DMS 273 treated with DMSO at 0.1 percent for 48 hours (cell line): ENCODE data around the gene PWWP2B.

Experiments
- DNase-seq: peaks from one replicate; lab custom pipeline; 2025; lab: John Stamatoyannopoulos, UW

Gene PWWP2B

DNA sequence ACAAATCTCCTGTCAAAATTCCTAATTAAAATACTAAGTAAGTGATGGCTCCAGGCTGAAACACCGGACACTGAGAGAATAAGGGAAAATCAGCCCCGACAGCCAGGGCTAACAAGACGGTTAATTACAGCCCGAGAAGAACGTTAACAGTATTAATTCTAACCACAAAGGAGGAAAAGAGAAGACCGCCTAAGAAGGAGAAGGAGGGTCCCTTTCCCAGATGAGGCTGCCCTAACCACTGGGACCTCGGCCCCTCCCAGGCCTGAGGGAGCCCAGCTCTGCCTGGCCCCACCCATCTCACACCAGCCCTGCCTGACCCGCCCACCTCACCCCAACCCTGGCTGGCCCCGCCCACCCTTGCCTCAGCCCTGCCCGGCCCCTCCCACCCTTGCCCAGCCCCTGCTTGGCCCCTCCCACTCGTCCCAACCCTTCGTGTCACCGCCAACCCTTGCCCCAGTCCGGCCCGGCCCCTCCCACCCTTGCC lies 51.3 kb downstream of the PWWP2B start:
- no peak for DNase-seq

DNA sequence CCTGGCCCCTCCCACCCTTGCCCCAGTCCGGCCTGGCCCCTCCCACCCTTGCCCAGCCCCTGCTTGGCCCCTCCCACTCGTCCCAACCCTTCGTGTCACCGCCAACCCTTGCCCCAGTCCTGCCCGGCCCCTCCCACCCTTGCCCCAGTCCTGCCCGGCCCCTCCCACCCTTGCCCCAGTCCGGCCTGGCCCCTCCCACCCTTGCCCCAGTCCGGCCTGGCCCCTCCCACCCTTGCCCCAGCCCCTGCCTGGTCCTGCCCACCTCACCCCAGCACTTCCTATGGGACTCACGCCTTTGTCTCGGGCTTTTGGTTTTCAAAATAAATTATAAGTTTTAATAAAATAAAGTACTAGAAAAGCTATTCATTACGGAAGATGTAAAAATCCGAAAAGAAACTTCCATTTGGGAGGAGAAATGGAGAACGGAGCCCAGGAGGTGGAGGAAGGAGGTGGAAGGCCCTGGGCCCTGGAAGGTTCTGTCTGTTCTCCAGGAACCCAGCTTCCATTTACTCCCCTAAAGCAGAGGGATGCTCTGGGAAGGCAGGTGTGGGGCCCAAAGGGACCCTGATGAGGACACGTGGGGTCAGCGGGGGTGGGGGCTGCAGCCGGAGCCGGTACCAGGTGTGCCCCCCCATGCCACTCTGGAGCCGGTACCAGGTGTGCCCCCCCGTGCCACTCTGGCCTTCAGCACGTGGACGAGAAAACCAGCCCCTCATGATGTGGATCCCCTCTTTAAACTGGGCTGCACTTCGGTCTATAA lies 52.2 kb downstream of the PWWP2B start:
- DNase-seq = no peak

DNA sequence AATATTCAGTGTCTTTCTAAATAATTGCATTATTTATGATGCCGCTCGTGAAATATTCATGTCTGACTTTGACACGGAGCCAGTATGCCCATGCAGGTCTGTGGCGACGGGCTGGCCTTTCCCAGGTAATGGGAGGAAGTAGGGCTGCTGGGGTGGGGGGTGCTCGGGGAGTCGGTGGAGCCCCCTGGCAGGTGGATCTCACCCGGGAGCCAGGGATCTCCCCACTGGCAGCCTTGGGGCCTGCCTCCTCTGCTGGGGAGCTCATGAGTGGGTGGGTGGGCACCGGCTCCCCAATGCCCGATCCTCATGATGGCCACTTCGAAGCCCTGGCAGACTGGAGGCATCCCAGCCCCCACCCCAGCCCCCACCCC lies 52.8 kb downstream of the PWWP2B start:
- no peak for DNase-seq

DNA sequence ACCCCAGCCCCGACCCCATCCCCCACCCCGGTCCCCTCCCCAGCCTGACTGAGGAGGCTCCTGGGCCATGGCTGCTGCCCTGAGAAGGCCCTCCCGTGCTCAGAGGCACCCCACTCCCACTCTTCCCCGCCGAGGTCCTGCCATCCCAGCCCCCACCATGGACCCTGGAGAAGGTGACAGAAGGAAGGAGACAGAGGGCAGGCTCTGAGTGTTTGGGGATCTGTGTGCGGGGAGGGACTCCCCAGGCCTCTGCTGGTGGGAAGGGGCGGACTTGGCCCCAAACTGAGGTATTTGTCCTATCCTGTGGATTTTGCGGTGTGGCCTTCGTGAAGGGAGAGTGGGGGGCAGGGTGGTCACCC lies 53.4 kb downstream of the PWWP2B start:
- no peak for DNase-seq

GRCh38 chr10:132450825-132451505 lies 54.0 kb downstream of the PWWP2B start:
- DNase-seq = no peak

DNA sequence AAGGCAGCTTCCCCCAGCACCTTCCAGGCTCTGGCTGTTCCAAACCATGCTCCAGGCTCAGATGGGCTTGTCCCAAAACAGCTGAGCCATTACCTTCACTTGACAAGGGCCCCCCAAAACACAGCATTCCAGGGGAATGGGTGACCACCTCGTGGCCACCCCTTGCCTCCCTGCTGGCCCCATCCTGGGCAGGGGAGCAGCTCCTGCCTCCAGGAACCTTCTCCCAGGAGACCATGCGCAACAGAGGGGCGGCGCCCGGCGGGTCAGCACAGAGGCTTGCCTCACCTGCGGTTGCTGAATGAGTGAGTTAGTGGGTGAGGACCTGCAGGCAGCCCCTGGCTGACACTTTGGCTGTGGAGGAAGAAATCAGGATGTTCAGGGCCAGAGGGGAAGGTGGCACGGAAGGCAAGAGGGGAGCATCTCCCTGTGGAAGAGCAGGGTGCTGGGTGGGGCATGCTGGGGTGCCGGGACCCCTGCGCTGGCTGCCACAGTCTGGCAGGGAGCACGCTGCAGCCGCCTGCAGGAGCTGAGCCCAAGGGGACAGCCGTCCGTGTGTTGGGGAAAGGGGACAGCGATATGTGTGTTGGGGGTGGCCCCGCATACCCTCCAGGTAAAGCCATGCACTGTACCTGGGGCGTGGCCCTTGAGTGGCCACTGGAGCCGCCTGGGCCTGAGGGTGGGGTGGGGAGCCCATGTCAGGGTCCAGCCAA lies 54.7 kb downstream of the PWWP2B start:
- DNase-seq = no peak

DNA sequence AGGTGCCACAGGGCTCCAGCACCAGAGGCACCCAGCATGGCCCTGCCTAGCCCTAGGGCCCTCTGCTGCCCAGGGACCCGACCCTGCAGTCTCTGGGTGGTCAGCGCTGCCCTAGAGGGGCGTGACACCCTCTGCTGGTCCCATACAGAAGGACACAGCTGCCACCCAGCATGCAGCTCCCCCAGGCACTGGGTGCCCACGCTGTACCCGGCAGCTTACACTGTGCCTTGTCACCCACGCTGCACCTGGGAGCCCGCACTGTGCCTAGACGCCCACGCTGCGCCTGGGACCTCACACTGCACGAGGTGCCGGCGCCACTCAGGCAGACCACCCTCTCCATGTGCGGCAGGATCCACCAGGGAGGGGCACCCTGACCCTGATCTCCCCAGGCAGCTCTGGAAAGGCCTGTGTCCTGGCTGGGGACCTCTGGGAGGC lies 55.2 kb downstream of the PWWP2B start:
- DNase-seq = no peak

DNA sequence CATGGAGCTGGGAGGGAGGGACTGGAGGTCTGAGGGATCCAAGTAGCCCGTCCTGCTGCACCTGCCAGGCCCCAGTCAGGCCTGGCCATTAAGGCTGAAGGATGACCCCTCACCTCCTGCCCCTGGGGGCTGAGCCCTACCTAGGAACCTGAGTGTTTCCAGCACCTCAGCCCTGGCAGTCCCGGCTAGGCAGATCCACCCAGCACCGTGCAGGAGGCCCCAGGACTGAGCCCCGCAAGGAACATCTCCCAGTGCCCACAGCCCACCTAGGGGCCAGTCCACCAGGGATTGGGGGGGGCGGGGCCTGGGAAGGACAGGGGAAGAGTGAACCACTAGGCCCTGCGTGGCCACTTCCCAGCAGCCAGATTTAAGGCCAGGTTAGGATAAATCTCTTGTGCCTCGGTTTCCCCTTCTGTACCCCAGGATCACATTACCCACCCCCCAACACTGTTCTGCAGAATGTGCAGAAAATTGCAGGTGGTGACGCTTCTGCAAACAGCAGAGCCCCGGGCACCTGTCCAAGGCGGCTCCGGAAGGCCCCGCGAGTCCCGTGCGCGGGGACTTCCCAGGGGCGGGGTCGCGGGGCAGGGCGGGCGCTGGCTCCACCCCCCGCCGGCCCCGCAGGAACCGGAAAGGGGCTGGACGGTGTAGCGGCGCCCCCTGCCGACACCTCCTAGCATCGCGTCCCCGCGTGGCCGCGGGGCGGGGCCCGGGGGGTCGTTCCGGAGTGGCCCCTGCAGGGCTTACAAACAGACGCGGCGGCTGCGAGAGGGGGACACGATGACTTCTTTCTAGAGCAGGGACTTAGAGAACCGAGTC lies 55.9 kb downstream of the PWWP2B start:
- DNase-seq = no peak

DNA sequence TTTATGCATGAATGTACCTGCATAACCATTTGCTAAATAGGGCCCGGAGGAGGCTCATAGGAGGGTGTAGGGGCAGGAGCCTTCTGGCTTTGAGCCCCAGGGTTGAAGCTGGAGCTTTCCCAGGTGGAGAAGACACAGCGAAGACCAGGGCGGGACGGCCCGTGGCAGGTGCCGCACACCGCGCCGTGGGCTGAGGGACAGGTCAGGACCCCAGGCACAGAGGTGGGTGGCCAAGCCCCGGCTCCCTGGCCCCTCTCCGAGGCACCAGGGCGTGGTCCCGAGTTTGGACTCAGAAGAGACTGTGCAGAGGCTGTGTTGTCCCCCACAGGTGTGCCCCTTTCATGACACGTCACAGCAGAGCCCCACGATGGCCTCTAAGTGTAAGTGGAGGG lies 56.5 kb downstream of the PWWP2B start:
- no peak for DNase-seq

GRCh38 chr10:132454296-132455198 lies 57.5 kb downstream of the PWWP2B start:
- no peak for DNase-seq

- no peak for DNase-seq
These were observed 58.5 kb downstream of the PWWP2B start for GRCh38 chr10:132455441-132455971.

DNA sequence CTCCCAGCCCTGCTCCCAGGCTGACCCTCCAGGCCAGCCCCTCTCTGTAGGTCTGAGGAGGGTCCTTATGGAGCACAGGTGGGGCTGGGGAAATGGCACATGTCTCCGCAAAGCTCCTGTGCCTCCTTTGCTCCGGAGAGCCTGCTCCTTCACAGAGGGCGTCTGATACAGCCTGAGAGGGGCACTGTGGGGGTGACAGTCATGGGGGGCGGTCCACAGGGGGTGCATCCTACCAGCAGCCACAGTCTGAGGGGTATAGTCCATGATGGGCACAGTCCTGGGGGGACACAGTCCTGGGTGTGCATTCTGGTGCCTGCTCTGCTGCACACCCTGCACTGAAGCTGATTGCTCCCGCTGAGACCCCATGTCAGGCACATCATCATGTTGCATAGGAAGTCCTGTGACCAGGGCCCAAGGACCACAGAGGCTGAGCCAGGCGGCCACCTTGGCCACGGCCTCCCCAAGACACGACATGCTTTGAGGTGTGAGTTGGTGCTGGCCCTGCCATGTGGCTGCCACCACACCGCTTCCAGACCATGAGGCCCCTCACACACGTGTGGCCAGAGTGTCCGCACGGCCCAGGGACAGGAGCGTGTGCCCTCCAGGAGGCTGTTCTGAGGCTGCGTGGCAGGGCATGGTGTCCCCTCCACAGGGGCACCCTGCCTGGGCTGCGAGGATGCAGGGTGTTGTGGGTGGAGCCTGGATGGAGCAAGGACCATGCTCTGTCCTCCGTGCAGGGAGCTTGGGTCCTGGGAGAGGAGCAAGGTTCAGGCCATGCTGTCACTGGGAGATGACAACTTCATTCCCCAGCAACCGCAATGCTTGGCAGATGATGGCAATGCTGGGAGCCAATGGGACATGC lies 59.2 kb downstream of the PWWP2B start:
- DNase-seq = no peak

- DNase-seq = no peak
These were observed 59.9 kb downstream of the PWWP2B start for GRCh38 chr10:132456881-132457280.

DNA sequence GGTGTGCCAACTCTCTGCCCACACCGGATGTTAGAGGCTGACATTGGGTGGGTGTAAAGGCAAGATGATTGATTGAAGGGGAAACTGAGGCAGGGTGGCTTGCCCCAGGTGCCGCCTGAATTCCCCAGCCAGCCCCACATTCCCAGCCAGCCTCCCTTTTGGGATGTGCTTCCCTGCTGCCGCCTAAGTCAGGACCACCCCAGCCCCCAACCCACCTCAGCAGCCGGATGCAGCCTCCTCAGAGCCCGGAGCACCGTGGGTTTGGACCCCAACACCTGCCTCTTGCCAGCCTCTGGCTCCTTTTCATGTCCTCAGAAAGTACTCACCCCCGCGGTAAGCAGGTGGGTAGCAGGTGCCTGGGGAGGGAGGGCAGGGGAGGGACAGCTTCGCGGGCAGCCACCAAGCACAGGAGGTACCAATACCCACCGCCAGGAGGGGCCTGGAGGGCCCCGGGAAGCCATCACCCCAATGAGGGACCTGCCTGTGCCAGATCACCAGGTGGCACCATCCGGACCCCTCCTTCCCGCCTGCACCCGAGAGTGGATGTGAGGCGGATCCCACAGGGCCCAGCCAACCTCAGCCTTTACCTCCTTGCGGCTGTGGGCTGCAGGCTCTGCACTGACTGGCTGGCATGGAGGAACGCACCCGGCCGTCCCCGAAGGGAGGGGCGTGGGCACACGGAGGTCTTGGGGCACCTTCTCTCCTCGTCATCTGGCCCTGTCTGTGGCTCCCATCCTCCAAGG lies 60.5 kb downstream of the PWWP2B start:
- DNase-seq = no peak

DNA sequence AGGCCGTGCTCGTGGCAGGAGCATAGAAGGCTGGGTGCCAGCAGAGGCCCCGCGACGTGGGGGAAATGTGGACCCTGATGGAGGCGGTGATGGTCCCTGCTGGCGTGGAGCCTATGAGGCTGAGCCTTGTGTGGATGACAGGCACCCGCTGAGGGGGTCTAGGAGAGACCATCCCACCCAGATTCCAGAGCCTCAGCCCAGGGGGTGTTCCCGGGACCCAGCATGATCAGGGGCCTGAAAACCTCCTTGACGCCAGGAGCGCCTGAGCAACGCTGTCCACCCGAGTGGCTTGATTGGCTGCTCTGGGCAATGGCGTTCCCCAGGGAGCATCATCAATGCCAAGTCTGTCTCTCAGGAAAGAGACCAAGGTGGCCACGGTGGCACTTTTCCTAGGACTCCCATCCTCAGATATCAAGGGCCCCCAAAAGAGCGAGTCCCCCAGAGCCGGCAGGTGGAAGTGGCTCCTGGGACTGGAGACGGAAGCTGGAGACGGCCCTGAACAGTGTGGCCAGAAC lies 61.1 kb downstream of the PWWP2B start:
- DNase-seq = no peak

DNA sequence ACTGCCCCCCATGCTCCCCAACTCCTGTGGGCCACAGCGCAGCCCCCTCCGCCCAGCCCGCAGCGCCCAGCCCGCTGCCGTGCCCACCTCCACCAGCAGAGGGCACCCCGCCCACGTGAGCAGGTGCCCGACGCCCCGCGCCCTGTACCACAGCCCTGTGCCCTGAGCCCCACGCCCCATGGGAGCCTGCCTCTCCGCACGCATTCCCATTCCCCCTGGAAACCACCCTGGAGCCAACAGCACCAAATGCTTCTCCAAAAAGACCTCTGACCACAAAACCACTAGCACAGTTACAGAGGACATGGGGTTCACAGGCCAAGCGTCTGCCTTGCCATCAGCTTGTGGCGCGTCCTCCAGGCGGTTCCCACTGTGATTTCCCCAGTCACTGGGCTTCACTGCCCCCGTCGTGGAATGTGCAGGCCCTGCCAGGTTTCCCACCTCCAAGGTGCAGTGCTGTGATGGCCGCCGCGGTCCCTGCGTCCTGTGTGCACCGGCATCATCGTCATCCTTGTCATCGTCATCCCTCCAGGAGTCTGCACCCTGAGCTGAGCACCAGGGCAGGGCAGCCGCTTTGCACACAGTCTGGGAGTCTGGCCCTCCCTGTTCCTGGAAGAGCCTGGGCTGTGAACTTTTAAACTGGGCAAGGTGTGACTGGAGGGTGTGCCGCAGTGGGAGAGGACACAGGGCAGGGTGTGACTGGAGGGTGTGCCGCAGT lies 61.7 kb downstream of the PWWP2B start:
- no peak for DNase-seq

DNA sequence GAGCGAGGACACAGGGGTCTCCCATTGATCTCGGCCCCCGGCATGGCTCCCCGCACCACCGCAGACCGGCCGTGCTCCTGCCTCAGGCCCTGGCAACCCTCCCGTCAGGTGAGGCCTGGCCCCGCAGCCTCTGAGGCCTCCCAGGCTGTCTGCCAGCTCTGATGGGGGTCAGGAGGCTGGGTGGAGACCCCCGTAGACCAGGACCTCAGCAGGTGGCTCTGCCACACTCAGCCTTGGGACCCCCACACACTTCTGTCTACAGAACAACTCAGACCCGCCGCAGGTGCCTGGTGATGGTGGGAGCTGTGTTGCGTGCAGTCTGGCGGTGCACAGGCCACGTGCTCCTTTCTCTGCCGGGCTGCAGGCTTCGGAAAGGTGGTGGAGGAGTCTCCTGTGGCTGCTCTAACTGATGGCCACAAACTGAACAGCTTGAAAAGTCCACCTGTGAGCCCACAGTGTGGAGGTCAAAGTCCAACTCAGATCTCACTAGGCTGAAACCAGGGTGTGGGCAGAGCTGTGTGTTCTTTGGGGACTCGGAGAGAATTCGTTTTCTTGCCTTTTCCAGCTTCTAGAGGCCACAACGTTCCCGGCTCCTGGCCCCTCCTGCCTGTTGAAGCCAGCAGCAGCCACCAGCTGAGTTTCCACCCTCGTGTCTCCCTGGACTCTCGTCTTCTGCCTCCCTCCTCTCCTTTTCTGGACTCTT lies 62.5 kb downstream of the PWWP2B start:
- DNase-seq = no peak

DNA sequence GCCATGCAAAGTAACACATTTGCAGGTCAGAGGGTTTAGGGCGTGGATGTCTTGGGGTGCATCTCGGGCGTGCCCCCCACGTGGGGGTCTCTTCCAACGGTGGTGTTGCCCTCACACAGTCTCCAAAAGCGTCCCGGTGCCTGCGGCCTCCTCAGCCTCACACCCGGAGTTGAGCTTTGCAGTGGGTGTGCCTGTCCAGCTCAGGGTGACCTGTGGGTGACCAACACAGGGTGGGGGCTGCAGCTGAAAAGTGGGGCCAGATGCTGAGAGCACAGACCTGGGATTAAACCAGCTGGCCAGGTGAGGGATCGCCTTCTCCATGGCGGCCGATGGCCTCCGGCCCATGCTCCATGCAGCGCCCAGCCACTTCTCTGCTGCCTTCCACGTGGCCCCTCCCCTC lies 63.1 kb downstream of the PWWP2B start:
- DNase-seq = no peak
